H1 (cell line): ENCODE measurements around the gene LRP1. TPM values are rescaled to one million over a fixed set of nuclear protein-coding genes. Genes with fewer than 3 reads are reported as not detected.

Experiments
- CTCF ChIA-PET: fragments of 300-600 bp; sonication (Branson Sonifier 250); formaldehyde crosslinking; loops from one replicate; lab custom pipeline; 2021; ENCODE audit not compliant: partially characterized antibody; lab: Charles Lee
- POLR2A ChIA-PET: fragments of 300-600 bp; sonication (Branson Sonifier 250); formaldehyde crosslinking; loops from one replicate; lab custom pipeline; 2021; ENCODE audit warnings: inconsistent platforms; ENCODE audit not compliant: partially characterized antibody; lab: Charles Lee
- DNase-seq, 2 experiments: peaks; one replicate each; pipeline versions ENCODE4 v3.0.0 to v3.0.0-alpha.2; 2010 to 2022; ENCODE audit warnings: low spot score in 2 of 2, low read depth in 1 of 2, mixed read lengths in 1 of 2
- FAIRE-seq: peaks from 2 replicates; lab custom pipeline; 2011; peaks lifted over from hg19 to GRCh38; lab: Jason Lieb, UNC
- H2AFZ ChIP-seq: 2 replicates; pipeline ENCODE4 v1.8.1; 2012; ENCODE audit warnings: low read length, inconsistent platforms
- H2AK5ac ChIP-seq: 2 replicates; pipeline ENCODE4 v1.6.1; 2013; ENCODE audit warnings: low read depth, low read length
- H2BK120ac ChIP-seq: replicated peaks from 2 replicates; pipeline ENCODE3; 2013; ENCODE audit warnings: low read depth, low read length, inconsistent platforms
- H2BK12ac ChIP-seq: 2 replicates; pipeline ENCODE4 v1.6.1; 2013; ENCODE audit warnings: low read depth, low read length
- H2BK15ac ChIP-seq: 2 replicates; pipeline ENCODE4 v1.6.1; 2013; ENCODE audit warnings: low read length
- H2BK20ac ChIP-seq: 2 replicates; pipeline ENCODE4 v1.6.1; 2013; ENCODE audit warnings: low read length
- H2BK5ac ChIP-seq: 2 replicates; pipeline ENCODE4 v1.6.1; 2013; ENCODE audit warnings: low read depth, low read length
- H3K14ac ChIP-seq: 2 replicates; pipeline ENCODE4 v1.6.1; 2013; ENCODE audit warnings: inconsistent platforms; ENCODE audit not compliant: insufficient read length
- H3K18ac ChIP-seq: 2 replicates; pipeline ENCODE4 v1.6.1; 2013; ENCODE audit warnings: low read length; ENCODE audit errors: extremely low read depth
- H3K23ac ChIP-seq: 2 replicates; pipeline ENCODE4 v1.6.1; 2013; ENCODE audit warnings: inconsistent platforms; ENCODE audit not compliant: insufficient read length
- H3K23me2 ChIP-seq: 2 replicates; pipeline ENCODE4 v1.6.1; 2013; ENCODE audit warnings: low read depth, low read length
- H3K27ac ChIP-seq: 2 replicates; pipeline ENCODE4 v1.6.1; 2011; ENCODE audit warnings: low read depth, low read length, inconsistent platforms
- H3K27me3 ChIP-seq, 4 experiments: replicated peaks in 1 of 4; 1 replicate in 1 of 4; 2 replicates in 3 of 4; pipeline versions ENCODE4 v1.6.1 to v1.8.1; 2011 to 2013; ENCODE audit warnings: low read length in 3 of 4, mild to moderate bottlenecking in 3 of 4, inconsistent platforms in 2 of 4, mixed read lengths in 2 of 4, moderate library complexity in 1 of 4; ENCODE audit not compliant: control insufficient read depth in 3 of 4, insufficient read depth in 3 of 4; ENCODE audit errors: extremely low read depth in 1 of 4
- H3K36me3 ChIP-seq, 4 experiments: 2 replicates each; pipeline versions ENCODE4 v1.6.1 to v1.8.1; 2011 to 2013; ENCODE audit warnings: mild to moderate bottlenecking in 4 of 4, low read length in 3 of 4, moderate library complexity in 2 of 4, control low read depth in 1 of 4, inconsistent platforms in 1 of 4; ENCODE audit not compliant: insufficient read depth in 4 of 4, control insufficient read depth in 2 of 4
- H3K4ac ChIP-seq: replicated peaks from 2 replicates; pipeline ENCODE3; 2013; ENCODE audit warnings: low read length, low read depth, mixed read lengths, inconsistent platforms; ENCODE audit not compliant: insufficient read length
- H3K4me1 ChIP-seq, 4 experiments: replicated peaks in 1 of 4; 1 replicate in 1 of 4; 2 replicates in 3 of 4; pipeline versions ENCODE4 v1.6.1 to v1.8.1; 2011 to 2013; ENCODE audit warnings: low read length in 3 of 4, inconsistent platforms in 2 of 4, mixed read lengths in 1 of 4; ENCODE audit not compliant: insufficient read depth in 4 of 4, control insufficient read depth in 3 of 4
- H3K4me2 ChIP-seq, 2 experiments: 2 replicates each; pipeline versions ENCODE4 v1.6.1 to v1.8.1; 2011 to 2013; ENCODE audit warnings: low read depth in 2 of 2, low read length in 2 of 2, control low read depth in 1 of 2, inconsistent platforms in 1 of 2, mild to moderate bottlenecking in 1 of 2; ENCODE audit not compliant: insufficient read depth in 1 of 2
- H3K4me3 ChIP-seq, 4 experiments: fragments of 200-600, 300-600 bp in 1 of 4; sonication (generic), shearing (Covaris generic), sonication (Bioruptor Twin) in 1 of 4; 2 replicates each; pipeline versions ENCODE4 v1.5.1 to v1.8.1; 2011 to 2016; ENCODE audit warnings: low read length in 4 of 4, low read depth in 3 of 4, control low read depth in 2 of 4, inconsistent platforms in 2 of 4, mild to moderate bottlenecking in 2 of 4, mixed read lengths in 1 of 4, moderate library complexity in 1 of 4; ENCODE audit not compliant: insufficient read depth in 2 of 4; ENCODE audit errors: extremely low read depth in 1 of 4
- H3K56ac ChIP-seq: replicated peaks from 2 replicates; pipeline ENCODE3; 2013; ENCODE audit warnings: low read depth, mild to moderate bottlenecking, mixed read lengths, low read length, inconsistent platforms; ENCODE audit not compliant: insufficient read length
- H3K79me1 ChIP-seq: 2 replicates; pipeline ENCODE4 v1.6.1; 2013; ENCODE audit warnings: low read depth, low read length, control low read depth
- H3K79me2 ChIP-seq, 2 experiments: 2 replicates each; pipeline versions ENCODE4 v1.6.1 to v1.8.1; 2012 to 2013; ENCODE audit warnings: low read length in 2 of 2, mild to moderate bottlenecking in 2 of 2, inconsistent platforms in 1 of 2; ENCODE audit not compliant: insufficient read depth in 2 of 2, control insufficient read depth in 1 of 2
- H3K9ac ChIP-seq, 4 experiments: replicated peaks in 1 of 4; 1 replicate in 1 of 4; 2 replicates in 3 of 4; pipeline versions ENCODE4 v1.6.1 to v1.8.1; 2011 to 2013; ENCODE audit warnings: low read depth in 3 of 4, low read length in 3 of 4, control low read depth in 2 of 4, mild to moderate bottlenecking in 2 of 4, moderate library complexity in 2 of 4, inconsistent platforms in 1 of 4; ENCODE audit errors: extremely low read depth in 1 of 4
- H3K9me3 ChIP-seq, 2 experiments: 2 replicates each; pipeline versions ENCODE4 v1.6.1 to v1.8.1; 2012 to 2013; ENCODE audit warnings: mild to moderate bottlenecking in 2 of 2, moderate library complexity in 2 of 2, control low read depth in 1 of 2, inconsistent platforms in 1 of 2, low read depth in 1 of 2, low read length in 1 of 2, mixed read lengths in 1 of 2; ENCODE audit not compliant: insufficient read depth in 2 of 2
- H4K20me1 ChIP-seq, 2 experiments: replicated peaks in 1 of 2; 2 replicates each; pipeline versions ENCODE3 to v1.8.1; 2011 to 2013; ENCODE audit warnings: inconsistent platforms in 2 of 2, low read length in 2 of 2, mild to moderate bottlenecking in 1 of 2; ENCODE audit not compliant: insufficient read depth in 2 of 2, control insufficient read depth in 1 of 2
- H4K5ac ChIP-seq: 2 replicates; pipeline ENCODE4 v1.6.1; 2013; ENCODE audit warnings: low read length, low read depth, mixed read lengths, inconsistent platforms; ENCODE audit not compliant: insufficient read length
- H4K8ac ChIP-seq: 2 replicates; pipeline ENCODE4 v1.8.0; 2013; ENCODE audit warnings: mild to moderate bottlenecking, moderate library complexity, low read length, inconsistent platforms; ENCODE audit not compliant: insufficient read depth; ENCODE audit errors: extremely low read depth
- H4K91ac ChIP-seq: replicated peaks from 2 replicates; pipeline ENCODE3; 2013; ENCODE audit warnings: low read length, mixed read lengths, inconsistent platforms; ENCODE audit not compliant: insufficient read length
- BRCA1 ChIP-seq: IDR thresholded peaks from 2 replicates; pipeline ENCODE4 v1.6.1; 2012; ENCODE audit warnings: low read depth, low read length, improper control_type of control experiment
- TAF7 ChIP-seq: optimal IDR thresholded peaks from 2 replicates; pipeline ENCODE3; 2011; ENCODE audit warnings: low read depth, mild to moderate bottlenecking, inconsistent platforms, low read length, moderate library complexity, borderline replicate concordance
- WGBS, 2 experiments: shearing (Covaris generic) in 1 of 2; methylation state at CpG; one replicate each; pipeline versions ENCODE4 v1.1.6 to v1.1.7; 2013 to 2015; ENCODE audit warnings: low lambda C conversion rate in 2 of 2, mixed read lengths in 2 of 2, inconsistent platforms in 1 of 2, low coverage in 1 of 2, missing lambda C conversion rate in 1 of 2; ENCODE audit not compliant: insufficient replicate concordance in 2 of 2, insufficient coverage in 1 of 2, insufficient read length in 1 of 2; ENCODE audit errors: extremely low coverage in 1 of 2, missing lambda C conversion rate in 1 of 2; 5-methylcytosine and 5-hydroxymethylcytosine counted together
- polyA plus RNA-seq, 7 experiments: library from polyadenylated mRNA; depleted of rRNA in 3 of 7; stranded (reverse) in 5 of 7; unstranded in 2 of 7; fragments of >200 nt in 5 of 7; fragments of 200-250 nt in 2 of 7; gene quantifications; 1 replicate in 5 of 7; 2 replicates in 1 of 7; 4 replicates in 1 of 7; pipeline versions ENCODE4 v1.2.1 to v1.2.3, GENCODE V29; 2011 to 2013; ENCODE audit warnings: missing spikeins in 2 of 7, mixed read lengths in 2 of 7
- total RNA-seq: library from RNA; stranded (reverse); fragmentation: NEBNext Ultra II Directional; extraction: Animal tissue kit (Norgen Biotek cat#: 25700); gene quantifications from 2 replicates; pipeline ENCODE4 v1.2.1, GENCODE V29; 2021
- TF ChIP-seq, protein P1 (sequence below): IDR thresholded peaks from 2 replicates; pipeline ENCODE4 v1.6.1; 2011; ENCODE audit warnings: low read depth, mild to moderate bottlenecking, low read length; ENCODE audit not compliant: insufficient read depth

Gene LRP1
- total and polyA plus RNA-seq, 2 of the 8 experiments (the other 6 are each of a cell fraction or from before 2014, with no cell fraction given) = 35.3 to 92.5 TPM

DNA sequence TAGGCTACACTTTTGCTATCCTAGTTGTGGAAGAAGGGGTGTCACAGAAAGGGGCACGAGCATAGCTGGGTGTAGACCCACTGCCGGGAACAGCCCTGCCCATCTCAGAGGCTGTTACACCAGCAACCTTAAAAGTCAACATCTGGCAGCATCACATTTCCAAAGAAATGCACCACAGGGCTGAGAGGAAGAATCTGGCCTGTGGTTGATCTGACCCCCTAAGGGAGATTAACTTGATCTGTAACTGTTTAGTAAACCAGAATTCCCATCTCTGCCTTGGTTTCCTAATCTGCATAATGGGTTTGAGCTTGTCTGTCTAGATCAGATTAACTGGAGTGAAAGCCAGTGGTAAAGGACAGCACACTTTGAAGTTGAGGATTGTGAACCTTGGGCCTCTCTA is 17.8 kb downstream of the LRP1 start:
- H3K56ac ChIP-seq = no peak overlapping the region
- CTCF ChIA-PET = interaction anchor here (0.9 to 6.6 kb wide), 15 partner anchors 9 to 91 kb away, joined by 3 to 58 read pairs (median 5); a partner anchor contains a TSS
- no peak for TF ChIP-seq TAF7
- TF ChIP-seq, protein P1, sequence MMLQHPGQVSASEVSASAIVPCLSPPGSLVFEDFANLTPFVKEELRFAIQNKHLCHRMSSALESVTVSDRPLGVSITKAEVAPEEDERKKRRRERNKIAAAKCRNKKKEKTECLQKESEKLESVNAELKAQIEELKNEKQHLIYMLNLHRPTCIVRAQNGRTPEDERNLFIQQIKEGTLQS = no peak
- TF ChIP-seq BRCA1 = no peak

More for the DNA sequence above, 17.8 kb downstream of the LRP1 start:
- no peak for DNase-seq
- no peak overlapping the region for H2BK20ac ChIP-seq
- H2AFZ ChIP-seq = no peak overlapping the region
- H3K4me3 ChIP-seq = no peak overlapping the region
- H4K20me1 ChIP-seq = peaks cover 11 to 17% of the 10 kb centered on the region in 2 experiments
- no peak overlapping the region for H3K9ac ChIP-seq
- no peak overlapping the region for H4K5ac ChIP-seq
- no peak overlapping the region for H2BK12ac ChIP-seq
- no peak overlapping the region for H2BK5ac ChIP-seq
- peaks cover 2% of the 10 kb centered on the region; the same call in 1 of the 2 replicates for H3K79me1 ChIP-seq
- H3K4me2 ChIP-seq = no peak overlapping the region
- no peaks in the 10 kb centered on the region for H3K23me2 ChIP-seq
- no peak overlapping the region for H2BK15ac ChIP-seq
- 84% methylated on average over 2 of the region's 2 CpGs; no CpG with 5 or more reads in 1 of the 2 experiments for WGBS, 2 experiments
- H2BK120ac ChIP-seq = no peak overlapping the region
- no peak overlapping the region for H3K18ac ChIP-seq
- H3K4me1 ChIP-seq = peaks cover 0 to 4% (median 0%) of the 10 kb centered on the region in 4 experiments; a peak in 1 of 7 replicates
- H3K79me2 ChIP-seq = no peaks in the 10 kb centered on the region
- H3K9me3 ChIP-seq = no peaks in the 10 kb centered on the region
- H3K23ac ChIP-seq = no peak overlapping the region
- H2AK5ac ChIP-seq = no peak overlapping the region
- FAIRE-seq = no peak
- H3K14ac ChIP-seq = no peak overlapping the region
- H3K4ac ChIP-seq = no peak overlapping the region
- H4K91ac ChIP-seq = no peak overlapping the region
- H4K8ac ChIP-seq = no peak overlapping the region
- POLR2A ChIA-PET = interaction anchor here (0.6 to 5.6 kb wide), 11 partner anchors 8 to 67 kb away, joined by 3 to 62 read pairs (median 7); partner anchors contain the start of genes LRP1 and NAB2
- no peaks in the 10 kb centered on the region for H3K27me3 ChIP-seq
- peaks cover 38 to 62% (median 48%) of the 10 kb centered on the region in 4 experiments for H3K36me3 ChIP-seq
- H3K27ac ChIP-seq = no peak overlapping the region
